Esophagus squamous epithelium (tissue), 5 donors: ENCODE results near the gene AAMP. TPM values are rescaled to one million over a fixed set of nuclear protein-coding genes. Genes with fewer than 3 reads are reported as not detected.

Experiments
- DNase-seq: peaks from one replicate; lab custom pipeline; 2025; lab: John Stamatoyannopoulos, UW
- H3K27ac ChIP-seq, 4 donors: fragments of 200-600 bp; sonication (generic); one replicate each; pipeline ENCODE4 v1.5.1; 2016 to 2019; ENCODE audit warnings: mild to moderate bottlenecking in 1 of 4
- H3K27me3 ChIP-seq, 4 donors: fragments of 200-600 bp; sonication (generic); 1 replicate in 3 of 4; 2 replicates in 1 of 4; pipeline versions ENCODE4 v1.5.1 to v1.6.0; 2017 to 2021; ENCODE audit warnings: antibody characterized with exemption in 1 of 4
- H3K36me3 ChIP-seq, 3 donors: fragments of 200-600 bp; sonication (generic); one replicate each; pipeline ENCODE4 v1.5.1; 2016 to 2019
- H3K4me1 ChIP-seq, 3 donors: fragments of 200-600 bp; sonication (generic); one replicate each; pipeline ENCODE4 v1.5.1; 2017 to 2019
- H3K4me3 ChIP-seq, 4 donors: fragments of 200-600 bp; sonication (generic); 1 replicate in 3 of 4; 2 replicates in 1 of 4; pipeline ENCODE4 v1.5.1; 2016 to 2019; ENCODE audit warnings: mild to moderate bottlenecking in 2 of 4, moderate library complexity in 1 of 4
- H3K9me3 ChIP-seq, 3 donors: fragments of 200-600 bp; sonication (generic); one replicate each; pipeline ENCODE4 v1.5.1; 2016 to 2019
- CTCF ChIP-seq, 6 experiments: fragments of 450-650 bp in 4 of 6; fragments of 200-600 bp in 2 of 6; sonication (generic) in 2 of 6; IDR thresholded peaks; one replicate each; pipeline ENCODE4 v1.5.1; 2016 to 2019; ENCODE audit warnings: antibody characterized with exemption in 6 of 6, mild to moderate bottlenecking in 4 of 6, moderate library complexity in 4 of 6
- POLR2A ChIP-seq, 4 donors: fragments of 450-650 bp; IDR thresholded peaks; one replicate each; pipeline ENCODE4 v1.6.1; 2017; ENCODE audit warnings: antibody characterized with exemption in 4 of 4, mild to moderate bottlenecking in 4 of 4, moderate library complexity in 3 of 4
- WGBS, 2 donors: methylation state at CpG; one replicate each; pipeline ENCODE4 v1.1.5; 2018; 5-methylcytosine and 5-hydroxymethylcytosine counted together
- intact Hi-C: fragments of 100-400 bp; cut with DNase I; formaldehyde crosslinking; loops from one replicate; pipeline ENCODE4 v1.15.0; 2022
- total RNA-seq, 4 donors: library from RNA; depleted of rRNA; stranded (reverse); fragments of >200 nt; gene quantifications; one replicate each; pipeline ENCODE4 v1.1.0, GENCODE V29; 2016
- donor health status: DM: yes; HTN: yes; CAD: no.

The AAMP gene
- total RNA-seq, 4 donors from 2014 or later, result 97.9 to 136 (median 118) TPM

- intact Hi-C loops, result no loop called here
- no peaks in the 10 kb centered on the region for H3K27me3 ChIP-seq
- no peak for DNase-seq
- peaks cover 33 to 60% (median 34%) of the 10 kb centered on the region in 3 donors for H3K36me3 ChIP-seq
- H3K27ac ChIP-seq, result no peak overlapping the region
- 94 to 100% methylated on average over 6 of the region's 6 CpGs for WGBS, 2 donors
- no peaks in the 10 kb centered on the region for H3K9me3 ChIP-seq
- TF ChIP-seq POLR2A (IDR thresholded peaks at IDR 0.05) (no peak), CTCF (IDR thresholded peaks at IDR 0.05) (no peak)
- no peak overlapping the region for H3K4me3 ChIP-seq
- H3K4me1 ChIP-seq, result peaks cover 20 to 68% (median 25%) of the 10 kb centered on the region in 3 donors
These were observed 2.7 kb downstream of the AAMP start for GRCh38 chr2:218267259-218267658.

GRCh38 chr2:218266316-218266979 is 3.5 kb downstream of the AAMP start:
- no peak for TF ChIP-seq POLR2A (IDR thresholded peaks at IDR 0.05)
- TF ChIP-seq CTCF (IDR thresholded peaks at IDR 0.05), result no peak
- H3K4me3 ChIP-seq, result no peak overlapping the region
- H3K36me3 ChIP-seq, result peaks cover 33 to 63% (median 34%) of the 10 kb centered on the region in 3 donors
- no peak for DNase-seq
- no peaks in the 10 kb centered on the region for H3K9me3 ChIP-seq
- intact Hi-C loops, result no loop called here
- peaks cover 16 to 68% (median 20%) of the 10 kb centered on the region in 3 donors for H3K4me1 ChIP-seq
- WGBS, 2 donors, result 85 to 91% methylated on average over 4 to 8 of the region's 15 CpGs
- H3K27ac ChIP-seq, result no peak overlapping the region
- no peaks in the 10 kb centered on the region for H3K27me3 ChIP-seq

GRCh38 chr2:218265626-218266025 is 4.3 kb downstream of the AAMP start:
- 88% methylated on average over 8 of the region's 8 CpGs; no CpG with 5 or more reads in 1 of the 2 donors for WGBS, 2 donors
- no peak overlapping the region for H3K27ac ChIP-seq
- H3K4me1 ChIP-seq, result peaks cover 18 to 68% (median 21%) of the 10 kb centered on the region in 3 donors
- H3K4me3 ChIP-seq, result no peak overlapping the region
- TF ChIP-seq POLR2A (IDR thresholded peaks at IDR 0.05) (no peak), CTCF (IDR thresholded peaks at IDR 0.05) (no peak)
- intact Hi-C loops, result no loop called here
- no peaks in the 10 kb centered on the region for H3K27me3 ChIP-seq
- DNase-seq, result no peak
- H3K9me3 ChIP-seq, result no peaks in the 10 kb centered on the region
- H3K36me3 ChIP-seq, result peaks cover 33 to 63% (median 34%) of the 10 kb centered on the region in 3 donors

- WGBS, 2 donors, result 81% methylated on average over 4 to 6 of the region's 22 CpGs
- DNase-seq, result no peak
- peaks cover 18 to 73% (median 28%) of the 10 kb centered on the region in 3 donors for H3K4me1 ChIP-seq
- H3K4me3 ChIP-seq, result no peak overlapping the region
- TF ChIP-seq POLR2A (IDR thresholded peaks at IDR 0.05) (no peak), CTCF (IDR thresholded peaks at IDR 0.05) (no peak)
- no peak overlapping the region for H3K27ac ChIP-seq
- intact Hi-C loops, result no loop called here
- peaks cover 33 to 63% (median 34%) of the 10 kb centered on the region in 3 donors for H3K36me3 ChIP-seq
- no peaks in the 10 kb centered on the region for H3K9me3 ChIP-seq
- no peaks in the 10 kb centered on the region for H3K27me3 ChIP-seq
These were observed 5.0 kb downstream of the AAMP start for GRCh38 chr2:218264773-218265561.
